ENCODE measurements around the gene PPP2R1B. TPM values are rescaled to one million over a fixed set of nuclear protein-coding genes. Genes with fewer than 3 reads are reported as not detected.

The PPP2R1B gene
- total RNA-seq, 2 donors from 2014 or later = 45.9 to 57.0 TPM

DNA sequence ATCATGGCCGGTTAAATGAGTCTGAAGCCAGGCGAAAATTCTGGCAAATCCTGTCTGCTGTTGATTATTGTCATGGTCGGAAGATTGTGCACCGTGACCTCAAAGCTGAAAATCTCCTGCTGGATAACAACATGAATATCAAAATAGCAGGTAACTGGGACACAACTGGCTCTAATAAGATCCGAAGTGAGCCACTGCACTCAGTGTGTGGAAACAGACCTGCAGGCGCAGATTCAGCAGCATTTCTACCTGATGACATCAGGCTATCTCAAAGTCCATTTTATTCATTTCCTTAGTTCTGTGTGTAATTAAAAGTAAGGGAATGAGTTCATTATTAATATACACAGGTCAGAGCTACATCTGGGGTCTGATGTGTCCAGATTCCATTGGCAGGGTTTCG lies 78.2 kb downstream of the PPP2R1B start:
- Histone ChIP-seq H3K36me3 (peaks cover 5% of the 10 kb centered on the region), H3K4me1 (no peaks in the 10 kb centered on the region), H3K27ac (no peak overlapping the region), H3K9ac (ENCODE audit: low read depth in 2 of 2, low read length in 2 of 2) (no peak overlapping the region), H3K27me3 (no peaks in the 10 kb centered on the region), H3K9me3 (no peaks in the 10 kb centered on the region), H3K4me3 (no peak overlapping the region)
- DNase-seq = no peak
- intact Hi-C loops (cut with DNase I) = no loop called here
- TF ChIP-seq, protein P1, sequence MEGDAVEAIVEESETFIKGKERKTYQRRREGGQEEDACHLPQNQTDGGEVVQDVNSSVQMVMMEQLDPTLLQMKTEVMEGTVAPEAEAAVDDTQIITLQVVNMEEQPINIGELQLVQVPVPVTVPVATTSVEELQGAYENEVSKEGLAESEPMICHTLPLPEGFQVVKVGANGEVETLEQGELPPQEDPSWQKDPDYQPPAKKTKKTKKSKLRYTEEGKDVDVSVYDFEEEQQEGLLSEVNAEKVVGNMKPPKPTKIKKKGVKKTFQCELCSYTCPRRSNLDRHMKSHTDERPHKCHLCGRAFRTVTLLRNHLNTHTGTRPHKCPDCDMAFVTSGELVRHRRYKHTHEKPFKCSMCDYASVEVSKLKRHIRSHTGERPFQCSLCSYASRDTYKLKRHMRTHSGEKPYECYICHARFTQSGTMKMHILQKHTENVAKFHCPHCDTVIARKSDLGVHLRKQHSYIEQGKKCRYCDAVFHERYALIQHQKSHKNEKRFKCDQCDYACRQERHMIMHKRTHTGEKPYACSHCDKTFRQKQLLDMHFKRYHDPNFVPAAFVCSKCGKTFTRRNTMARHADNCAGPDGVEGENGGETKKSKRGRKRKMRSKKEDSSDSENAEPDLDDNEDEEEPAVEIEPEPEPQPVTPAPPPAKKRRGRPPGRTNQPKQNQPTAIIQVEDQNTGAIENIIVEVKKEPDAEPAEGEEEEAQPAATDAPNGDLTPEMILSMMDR (IDR thresholded peaks at IDR 0.05) = no peak

DNA sequence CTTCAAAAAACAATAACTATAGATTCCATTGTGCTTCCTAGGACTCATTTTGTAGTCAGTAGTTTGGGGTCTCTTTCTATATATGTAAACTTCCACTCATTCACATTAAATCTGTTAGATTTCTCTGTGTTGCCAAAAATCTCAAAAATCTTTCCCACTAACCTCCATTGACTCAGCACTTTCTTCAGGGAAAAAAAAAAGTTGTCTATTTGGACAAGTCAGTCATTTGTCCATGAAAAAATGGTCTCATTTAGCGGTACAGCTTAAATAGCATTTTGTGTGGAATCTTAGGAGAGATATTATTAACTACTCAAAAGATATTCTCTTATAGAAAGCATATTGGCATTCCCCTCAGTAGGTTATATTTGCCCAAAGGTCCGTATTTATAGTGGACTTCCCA lies 81.9 kb downstream of the PPP2R1B start:
- Histone ChIP-seq H3K36me3 (peaks cover 5% of the 10 kb centered on the region), H3K9ac (ENCODE audit: low read depth in 2 of 2, low read length in 2 of 2) (no peak overlapping the region), H3K4me1 (no peaks in the 10 kb centered on the region), H3K27me3 (no peaks in the 10 kb centered on the region), H3K4me3 (no peak overlapping the region), H3K27ac (no peak overlapping the region), H3K9me3 (no peaks in the 10 kb centered on the region)
- intact Hi-C loops (cut with DNase I) = no loop called here
- DNase-seq = no peak
- TF ChIP-seq, protein P1 (IDR thresholded peaks at IDR 0.05) = no peak

DNA sequence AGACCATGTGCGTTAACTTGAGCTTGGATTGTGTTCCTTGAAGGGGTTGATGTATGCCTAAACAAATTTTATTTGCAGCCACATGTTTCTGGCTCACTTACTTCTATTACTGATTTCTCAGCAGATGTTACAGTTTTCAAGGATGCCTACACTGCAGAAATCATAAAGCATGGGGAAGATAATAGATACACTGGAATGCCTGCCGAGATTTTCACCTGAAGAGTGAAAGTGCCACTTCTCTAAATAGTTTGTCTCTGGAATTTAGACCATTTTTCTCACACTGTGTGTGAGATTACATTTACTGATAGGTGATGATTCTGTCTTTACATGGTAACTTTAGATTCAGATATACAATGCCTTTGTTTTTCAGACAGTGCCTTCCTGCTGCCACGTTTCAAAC lies 82.4 kb downstream of the PPP2R1B start:
- intact Hi-C loops (cut with DNase I) = no loop called here
- TF ChIP-seq, protein P1 (IDR thresholded peaks at IDR 0.05) = no peak

DNA sequence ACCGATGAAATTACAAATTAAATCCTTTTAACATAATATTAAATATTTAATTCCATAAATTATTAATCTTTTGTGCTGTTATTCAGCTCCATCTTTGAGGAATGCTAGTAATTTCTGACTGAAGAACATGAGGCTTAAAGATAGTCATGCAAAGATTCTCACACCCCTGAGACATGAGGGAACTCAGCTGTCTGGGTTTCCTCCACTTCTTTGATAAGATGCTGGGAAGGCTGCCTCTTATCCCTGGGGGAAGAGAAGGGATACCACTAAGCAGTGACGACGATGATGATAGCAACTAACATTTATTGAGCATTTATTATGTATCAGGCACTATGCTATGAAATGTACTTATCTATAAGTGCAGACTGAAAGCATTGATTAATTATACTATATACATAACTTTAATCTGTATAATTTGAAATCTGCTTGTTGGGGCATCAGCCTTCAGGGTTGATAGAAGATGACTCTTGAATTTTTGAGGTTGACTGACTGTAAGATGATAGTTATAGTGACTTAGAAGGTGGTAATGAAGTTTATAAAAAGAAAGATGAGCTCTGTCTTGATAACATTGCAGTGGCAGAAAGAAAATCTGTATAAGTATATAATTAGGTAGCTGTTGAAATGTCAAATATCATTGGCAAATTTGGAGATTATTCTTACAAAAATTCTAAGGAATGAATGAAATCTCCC lies 85.6 kb downstream of the PPP2R1B start:
- Histone ChIP-seq H3K4me3 (no peak overlapping the region), H3K9me3 (no peaks in the 10 kb centered on the region), H3K27me3 (no peaks in the 10 kb centered on the region), H3K36me3 (no peaks in the 10 kb centered on the region), H3K27ac (no peak overlapping the region), H3K9ac (ENCODE audit: low read depth in 2 of 2, low read length in 2 of 2) (no peak overlapping the region), H3K4me1 (no peaks in the 10 kb centered on the region)
- TF ChIP-seq, protein P1 (IDR thresholded peaks at IDR 0.05) = no peak
- no peak for DNase-seq
- intact Hi-C loops (cut with DNase I) = no loop called here

More for the DNA sequence above, 82.4 kb downstream of the PPP2R1B start:
- H3K4me3 ChIP-seq = no peak overlapping the region
- peaks cover 4% of the 10 kb centered on the region for H3K36me3 ChIP-seq
- no peak overlapping the region for H3K27ac ChIP-seq
- no peaks in the 10 kb centered on the region for H3K27me3 ChIP-seq
- no peak for DNase-seq
- H3K4me1 ChIP-seq = no peaks in the 10 kb centered on the region
- no peak overlapping the region for H3K9ac ChIP-seq (ENCODE audit: low read depth in 2 of 2, low read length in 2 of 2)
- H3K9me3 ChIP-seq = no peaks in the 10 kb centered on the region

Other genes starting within 250 kb of the PPP2R1B start
- gene LAYN, start 225.7 kb downstream of the PPP2R1B start, total RNA-seq = 1 to 10 TPM in 1 of 2 donors, under 1 TPM in 1; 0.99 to 9.0 TPM
- 10 to 100 TPM; 16.2 to 21.3 TPM for gene SIK2, start 163.9 kb downstream of the PPP2R1B start, total RNA-seq
- gene ALG9, start 105.2 kb upstream of the PPP2R1B start, total RNA-seq = 10 to 100 TPM; 23.2 to 25.2 TPM
- 1 to 10 TPM; 1.6 to 2.1 TPM for gene FDXACB1, start 112.8 kb upstream of the PPP2R1B start, total RNA-seq
- gene CFAP68, start 113.2 kb upstream of the PPP2R1B start, total RNA-seq = 10 to 100 TPM; 18.8 to 20.0 TPM
- gene CRYAB, start 145.4 kb upstream of the PPP2R1B start, total RNA-seq = 100 to 1,000 TPM in 1 of 2 donors, 10 to 100 TPM in 1; 10.6 to 166 TPM
- gene HSPB2, start 146.3 kb upstream of the PPP2R1B start, total RNA-seq = 1 to 10 TPM in 1 of 2 donors, under 1 TPM in 1; 0.25 to 2.2 TPM
- gene C11orf52, start 152.5 kb upstream of the PPP2R1B start, total RNA-seq = 1 to 10 TPM; 7.3 to 8.8 TPM
- gene DIXDC1, start 171.0 kb upstream of the PPP2R1B start, total RNA-seq = 10 to 100 TPM in 1 of 2 donors, 1 to 10 TPM in 1; 4.0 to 13.8 TPM

Data from colonic mucosa (tissue), 4 donors.